IPS-18a (cell line): ENCODE results near the gene PCGF1.

Experiments
- H3K27ac ChIP-seq: one replicate; pipeline ENCODE4 v1.5.1; 2013; ENCODE audit warnings: low read length
- H3K27me3 ChIP-seq: one replicate; pipeline ENCODE4 v1.6.1; 2013; ENCODE audit warnings: mild to moderate bottlenecking, low read length; ENCODE audit not compliant: control insufficient read depth, insufficient read depth
- H3K36me3 ChIP-seq: one replicate; pipeline ENCODE4 v1.6.1; 2013; ENCODE audit warnings: low read depth, low read length; ENCODE audit not compliant: control insufficient read depth
- H3K4me1 ChIP-seq: one replicate; pipeline ENCODE4 v1.6.1; 2013; ENCODE audit warnings: low read depth, low read length; ENCODE audit not compliant: control insufficient read depth
- H3K4me3 ChIP-seq: one replicate; pipeline ENCODE4 v1.5.1; 2013; ENCODE audit warnings: low read length
- H3K9ac ChIP-seq: one replicate; pipeline ENCODE4 v1.6.1; 2013; ENCODE audit warnings: mild to moderate bottlenecking, low read length, moderate library complexity
- H3K9me3 ChIP-seq: one replicate; pipeline ENCODE4 v1.6.1; 2013; ENCODE audit warnings: low read depth, low read length; ENCODE audit not compliant: control insufficient read depth

PCGF1 gene

DNA sequence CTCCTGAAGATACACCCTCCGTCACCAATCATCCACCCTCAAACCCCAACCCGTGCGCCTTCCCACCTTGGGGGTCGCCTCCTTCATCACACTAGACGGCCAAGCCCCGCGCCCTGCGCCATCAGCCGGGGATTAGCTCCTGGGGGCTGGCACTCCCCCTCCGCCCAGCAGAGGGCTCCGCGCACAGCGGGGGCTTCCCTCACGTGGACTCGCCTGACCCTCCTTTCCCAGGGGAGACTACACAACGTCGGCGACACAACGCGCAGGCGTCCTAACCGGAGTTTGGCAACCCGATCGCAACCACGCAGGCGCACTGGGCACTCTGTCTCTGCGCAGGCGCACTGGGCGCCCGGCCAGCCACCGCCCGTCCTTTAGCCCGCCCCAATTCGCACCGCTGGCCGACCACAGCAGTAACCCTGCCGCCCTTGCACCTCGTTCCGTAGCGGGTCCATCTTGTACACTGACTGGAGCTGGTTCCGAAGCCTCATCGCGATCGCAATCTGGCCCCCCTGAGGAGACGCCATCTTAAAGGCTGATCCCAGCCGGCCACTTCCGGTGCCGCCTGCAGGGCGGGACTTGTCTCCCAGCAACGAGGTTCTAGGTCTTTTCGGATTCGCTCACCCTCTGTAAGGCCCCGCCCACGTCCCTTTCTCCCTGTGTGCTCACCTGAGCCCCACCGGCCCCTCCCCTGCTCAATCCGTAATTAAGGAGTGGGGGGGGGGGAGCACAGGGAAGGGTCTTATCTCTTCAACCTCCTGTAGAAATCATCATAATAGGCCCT, at the start of gene PCGF1:
PCGF1 (minus strand) TSS at position 551 of the 781 bp plus-strand sequence; CDS start at position 524, 27 bp downstream.
- H3K4me1 ChIP-seq, result peaks cover 17% of the 10 kb centered on the region
- peaks cover 10% of the 10 kb centered on the region for H3K36me3 ChIP-seq
- H3K9ac ChIP-seq, result peak within 1 kb of the TSS; percentile 88
- no peaks in the 10 kb centered on the region for H3K9me3 ChIP-seq
- H3K27me3 ChIP-seq, result peaks cover 90% of the 10 kb centered on the region
- H3K27ac ChIP-seq, result peak within 1 kb of the TSS; percentile 96
- peak within 1 kb of the TSS; percentile 99 for H3K4me3 ChIP-seq

DNA sequence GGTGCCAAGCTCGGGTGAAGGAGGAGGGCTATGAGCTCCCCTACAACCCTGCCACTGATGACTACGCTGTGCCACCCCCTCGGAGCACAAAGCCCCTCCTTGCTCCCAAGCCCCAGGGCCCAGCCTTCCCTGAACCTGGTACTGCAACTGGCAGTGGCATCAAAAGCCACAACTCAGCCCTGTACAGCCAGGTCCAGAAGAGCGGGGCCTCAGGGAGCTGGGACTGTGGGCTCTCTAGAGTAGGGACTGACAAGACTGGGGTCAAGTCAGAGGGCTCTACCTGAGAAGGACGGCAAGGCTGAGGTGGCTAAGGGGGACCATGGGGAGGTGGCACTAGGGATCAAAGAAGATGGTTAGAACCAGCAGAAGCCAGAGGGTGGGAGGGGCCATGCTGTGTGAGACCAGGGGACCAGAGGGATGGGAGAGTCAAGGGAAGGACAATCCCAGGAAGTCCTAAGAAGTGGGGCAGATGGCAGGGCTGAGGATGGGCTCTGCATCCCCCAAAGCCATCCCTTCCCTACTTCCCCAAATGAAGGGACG, 49.4 kb upstream of the PCGF1 start:
- Histone ChIP-seq H3K9ac (no peak overlapping the region), H3K36me3 (no peaks in the 10 kb centered on the region), H3K4me3 (no peak overlapping the region), H3K27me3 (peaks cover 40% of the 10 kb centered on the region), H3K9me3 (no peaks in the 10 kb centered on the region), H3K4me1 (peaks cover 22% of the 10 kb centered on the region), H3K27ac (no peak overlapping the region)

DNA sequence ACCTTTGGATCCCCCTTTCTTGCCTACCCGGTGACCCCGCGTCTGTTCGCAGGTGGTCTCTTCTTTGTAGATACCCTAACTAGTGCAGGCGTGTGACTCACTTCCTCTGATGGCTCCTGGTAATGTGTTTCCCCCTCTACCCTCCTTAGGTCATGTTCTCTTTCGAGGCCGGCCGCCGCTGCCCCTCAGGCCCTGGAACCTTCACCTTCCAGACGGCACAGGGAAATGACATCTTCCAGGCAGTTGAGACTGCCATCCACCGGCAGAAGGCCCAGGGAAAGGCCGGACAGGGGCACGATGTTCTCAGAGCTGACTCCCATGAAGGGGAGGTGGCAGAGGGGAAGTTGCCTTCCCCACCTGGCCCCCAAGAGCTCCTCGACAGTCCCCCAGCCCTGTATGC, 48.7 kb upstream of the PCGF1 start:
- Histone ChIP-seq H3K27me3 (peaks cover 33% of the 10 kb centered on the region), H3K27ac (no peak overlapping the region), H3K4me3 (no peak overlapping the region), H3K4me1 (peaks cover 22% of the 10 kb centered on the region), H3K36me3 (no peaks in the 10 kb centered on the region), H3K9me3 (no peaks in the 10 kb centered on the region), H3K9ac (no peak overlapping the region)

DNA sequence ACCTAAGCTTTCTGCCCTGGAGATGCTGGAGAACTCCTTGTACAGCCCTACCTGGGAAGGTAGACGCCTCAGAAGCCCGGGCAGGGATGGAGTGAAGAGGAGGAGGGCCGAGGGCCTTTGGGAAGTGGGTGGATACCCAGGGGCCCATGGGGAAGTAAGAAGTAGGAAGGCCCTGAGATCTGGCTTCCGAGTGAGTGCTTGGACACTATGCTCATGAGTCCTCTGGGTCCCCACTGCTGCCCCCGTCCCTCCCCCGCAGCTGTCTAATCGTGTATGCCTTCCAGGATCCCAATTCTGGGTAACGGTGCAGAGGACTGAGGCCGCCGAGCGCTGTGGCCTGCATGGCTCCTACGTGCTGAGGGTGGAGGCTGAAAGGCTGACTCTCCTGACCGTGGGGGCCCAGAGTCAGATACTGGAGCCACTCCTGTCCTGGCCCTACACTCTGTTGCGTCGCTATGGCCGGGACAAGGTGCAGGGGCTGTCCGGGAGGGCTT, 48.2 kb upstream of the PCGF1 start:
- no peak overlapping the region for H3K9ac ChIP-seq
- peaks cover 32% of the 10 kb centered on the region for H3K27me3 ChIP-seq
- H3K27ac ChIP-seq, result no peak overlapping the region
- H3K4me3 ChIP-seq, result peak overlapping the region; percentile 87
- no peaks in the 10 kb centered on the region for H3K9me3 ChIP-seq
- H3K4me1 ChIP-seq, result peaks cover 22% of the 10 kb centered on the region
- no peaks in the 10 kb centered on the region for H3K36me3 ChIP-seq

DNA sequence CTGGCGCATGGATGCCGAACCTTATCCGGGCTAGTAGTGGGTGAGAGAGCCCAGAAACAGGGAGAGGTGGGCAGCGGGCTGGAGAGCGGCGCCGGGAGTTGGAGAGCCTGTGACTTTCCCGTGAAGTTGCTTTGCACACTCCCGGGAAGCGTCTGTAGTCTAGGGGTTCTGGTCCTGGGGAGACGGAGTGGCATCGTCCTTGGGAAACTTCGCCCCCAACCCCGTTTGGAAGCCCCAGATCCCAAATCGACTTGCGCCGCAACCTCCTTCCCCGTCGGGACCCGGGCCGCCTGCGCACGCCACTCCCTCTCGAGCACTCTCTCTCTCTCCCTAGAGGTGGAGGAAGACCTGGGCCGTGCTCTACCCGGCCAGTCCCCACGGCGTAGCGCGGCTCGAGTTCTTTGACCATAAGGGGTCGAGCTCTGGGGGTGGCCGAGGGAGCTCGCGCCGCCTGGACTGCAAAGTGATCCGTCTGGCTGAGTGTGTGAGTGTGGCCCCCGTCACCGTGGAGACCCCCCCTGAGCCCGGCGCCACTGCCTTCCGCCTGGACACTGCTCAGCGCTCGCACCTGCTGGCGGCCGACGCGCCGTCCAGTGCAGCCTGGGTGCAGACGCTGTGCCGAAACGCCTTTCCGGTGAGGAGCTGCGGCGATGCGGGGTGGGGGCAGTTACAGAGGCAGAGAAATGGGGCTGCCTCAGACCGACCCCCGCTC, 47.5 kb upstream of the PCGF1 start:
- no peak overlapping the region for H3K27ac ChIP-seq
- H3K36me3 ChIP-seq, result no peaks in the 10 kb centered on the region
- H3K9ac ChIP-seq, result peak overlapping the region; percentile 65
- peak overlapping the region; percentile 87 for H3K4me3 ChIP-seq
- peaks cover 15% of the 10 kb centered on the region for H3K4me1 ChIP-seq
- H3K27me3 ChIP-seq, result peaks cover 34% of the 10 kb centered on the region
- no peaks in the 10 kb centered on the region for H3K9me3 ChIP-seq

DNA sequence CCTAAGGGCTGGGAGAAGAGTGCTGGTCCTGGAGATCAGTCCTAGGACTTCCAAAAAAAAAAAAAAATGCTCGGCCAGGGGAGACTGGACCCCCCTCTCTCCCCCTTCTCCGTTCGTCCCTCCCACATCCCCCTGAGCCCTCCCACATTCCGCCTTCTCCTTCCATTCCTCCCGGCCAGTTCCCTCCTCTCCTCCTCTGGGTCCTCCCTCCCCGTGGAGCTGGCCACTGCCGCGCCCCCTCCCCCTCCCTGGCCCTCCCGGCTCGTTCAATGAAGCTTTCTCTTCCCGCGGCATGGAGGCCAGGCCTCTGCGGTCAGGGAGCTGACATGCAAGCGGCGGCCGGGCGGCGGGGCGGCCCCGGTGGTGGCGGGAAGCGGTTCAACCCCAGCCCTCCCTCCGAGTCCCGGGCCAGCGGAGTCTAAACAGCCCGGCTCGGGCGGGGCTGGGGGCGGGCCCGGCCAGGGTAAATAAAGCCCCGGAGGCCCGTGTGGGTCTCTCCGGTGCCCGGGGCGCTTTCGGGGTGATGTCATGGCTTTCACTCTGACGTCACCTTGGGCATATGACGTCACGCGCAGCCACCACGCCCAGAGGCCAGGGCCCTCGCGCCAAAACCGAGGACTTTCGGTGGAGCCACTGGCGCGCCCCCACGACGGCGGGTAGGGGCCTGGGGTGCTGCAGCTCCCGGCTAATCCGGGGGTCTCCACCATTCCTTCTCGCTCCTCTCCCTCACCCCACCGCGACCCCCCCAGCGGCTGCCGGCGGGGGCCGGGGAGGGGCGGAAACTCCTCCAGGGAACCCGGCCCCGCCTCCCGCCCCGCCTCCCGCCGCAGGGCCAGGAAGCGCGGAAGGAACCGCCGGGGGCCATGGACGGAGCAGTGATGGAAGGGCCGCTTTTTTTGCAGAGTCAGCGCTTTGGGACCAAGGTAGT, 46.7 kb upstream of the PCGF1 start, which contains the start of the genes DOK1 and LOXL3:
DOK1 (plus strand) TSS at position 829 of the 928 bp plus-strand sequence; CDS start at position 864, 35 bp downstream.
LOXL3 (minus strand) TSS at position 51 of the 928 bp plus-strand sequence. CDS start 1,308 bp downstream, outside the sequence.
- no peak within 1 kb of the TSS for H3K27ac ChIP-seq
- H3K27me3 ChIP-seq, result peaks cover 42% of the 10 kb centered on the region
- no peaks in the 10 kb centered on the region for H3K9me3 ChIP-seq
- H3K9ac ChIP-seq, result peak within 1 kb of the TSS; percentile 65
- peak within 1 kb of the TSS; percentile 87 for H3K4me3 ChIP-seq
- peaks cover 10% of the 10 kb centered on the region for H3K4me1 ChIP-seq
- no peaks in the 10 kb centered on the region for H3K36me3 ChIP-seq

DNA sequence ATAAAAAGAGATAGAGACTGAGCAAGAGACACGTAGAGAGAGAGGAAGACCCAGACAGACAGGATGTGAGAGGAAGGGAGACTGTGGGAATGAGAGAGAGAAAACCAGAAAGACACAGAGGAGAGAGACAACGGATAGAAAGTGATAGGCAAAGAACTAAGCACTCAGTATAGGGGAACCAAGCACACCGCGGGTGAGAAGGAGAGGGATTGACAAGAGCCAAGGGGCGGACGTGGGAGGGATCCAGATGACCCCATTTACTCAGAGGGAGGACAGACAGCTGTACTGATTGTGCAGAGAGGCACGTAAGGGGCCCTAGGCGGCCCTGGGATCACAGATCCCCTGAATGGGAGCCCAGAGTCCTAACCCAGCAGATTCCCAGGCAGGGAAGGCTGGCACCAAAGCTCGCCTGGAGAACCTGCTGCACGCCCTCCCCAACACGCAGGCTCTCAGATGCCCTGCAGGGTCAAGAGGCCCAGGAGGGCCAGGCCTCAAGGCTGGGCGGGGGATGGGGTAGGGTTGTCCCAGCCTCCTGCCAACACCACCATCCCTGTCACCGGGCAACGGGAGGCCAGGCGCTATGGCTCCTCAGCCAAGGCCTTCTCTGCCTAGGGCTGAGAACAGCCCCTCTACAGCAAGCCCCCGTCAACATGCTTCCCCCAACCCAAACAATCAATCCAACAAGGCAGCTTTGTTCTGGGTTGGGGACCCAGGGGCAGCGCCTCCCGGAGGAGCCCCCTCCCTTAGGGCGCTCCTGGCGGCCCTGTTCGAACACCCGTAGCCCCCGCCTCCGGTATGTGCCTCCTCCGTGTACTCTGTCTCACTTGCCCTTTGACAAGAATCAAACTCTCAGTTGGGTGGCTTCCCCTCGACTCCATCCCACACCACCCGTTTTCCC, 45.7 kb upstream of the PCGF1 start:
- Histone ChIP-seq H3K4me3 (peak overlapping the region; percentile 87), H3K9ac (peak overlapping the region; percentile 38), H3K4me1 (peaks cover 10% of the 10 kb centered on the region), H3K9me3 (no peaks in the 10 kb centered on the region), H3K27me3 (peaks cover 49% of the 10 kb centered on the region), H3K36me3 (no peaks in the 10 kb centered on the region), H3K27ac (no peak overlapping the region)

DNA sequence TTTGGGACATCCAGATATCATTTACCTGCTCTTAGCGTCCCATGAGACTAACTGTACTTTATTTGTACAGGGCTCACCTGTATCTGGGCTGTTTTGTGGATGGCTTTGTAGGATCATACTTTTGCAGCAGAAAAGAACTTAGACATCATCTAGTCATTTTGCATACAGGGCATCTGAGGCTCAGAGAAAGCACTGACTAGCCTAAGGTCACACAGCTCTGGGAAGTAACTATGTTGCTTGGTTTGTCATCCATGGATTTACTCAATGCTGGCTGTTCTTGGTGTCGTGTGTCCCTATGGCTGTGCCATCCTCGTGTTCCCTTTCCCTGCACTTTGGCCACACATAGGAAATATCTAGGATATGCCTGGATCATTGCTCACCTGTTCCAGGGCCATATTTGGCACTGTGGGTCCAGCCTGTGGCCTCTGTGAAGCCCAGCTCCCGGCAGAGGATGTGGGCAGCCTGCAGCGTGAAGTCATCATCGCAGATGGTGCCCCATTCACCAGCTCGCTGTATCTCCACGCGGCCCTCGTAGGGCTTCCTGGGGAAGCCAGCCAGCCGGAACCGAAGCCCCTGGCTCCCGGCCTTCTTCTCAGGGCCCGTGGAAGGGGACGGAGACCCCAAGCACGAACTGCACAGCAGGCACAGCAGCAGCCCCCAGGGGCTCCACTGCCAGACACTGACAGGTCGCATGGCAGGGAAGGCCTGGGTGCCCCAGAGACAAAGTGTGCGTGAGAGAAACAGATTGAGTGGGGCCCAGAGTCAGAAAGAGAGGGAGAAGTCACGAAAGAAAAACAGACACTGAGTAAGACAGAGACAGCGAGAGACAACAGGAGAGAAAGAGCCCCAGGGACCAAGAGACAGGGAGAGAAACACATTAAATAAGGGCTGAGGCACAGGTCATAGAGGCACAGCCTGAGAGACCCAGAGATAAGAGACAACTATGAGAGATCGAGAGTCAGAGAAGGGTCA, 44.7 kb upstream of the PCGF1 start:
- Histone ChIP-seq H3K9me3 (no peaks in the 10 kb centered on the region), H3K4me1 (peaks cover 15% of the 10 kb centered on the region), H3K36me3 (no peaks in the 10 kb centered on the region), H3K27me3 (peaks cover 58% of the 10 kb centered on the region), H3K9ac (no peak overlapping the region), H3K27ac (no peak overlapping the region), H3K4me3 (peak overlapping the region; percentile 87)

DNA sequence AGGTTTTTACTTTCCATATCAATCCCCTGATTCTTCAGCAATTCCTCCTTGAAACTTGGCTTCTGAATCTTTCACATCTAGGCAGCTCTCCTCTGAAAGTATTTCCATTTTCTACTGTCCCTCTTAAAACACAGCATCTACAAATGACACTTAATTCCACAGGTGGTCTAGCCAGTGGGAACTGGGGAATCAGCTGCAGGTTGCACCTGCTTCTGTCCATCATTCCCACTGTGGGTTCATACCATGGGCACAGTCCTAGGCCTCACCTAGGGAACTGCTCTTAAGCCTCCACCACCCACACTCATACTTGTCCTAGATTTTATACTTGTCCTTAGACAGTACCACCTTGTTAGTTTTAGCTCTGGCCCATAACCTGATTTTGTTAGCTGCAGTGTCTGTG, 44.0 kb upstream of the PCGF1 start:
- no peaks in the 10 kb centered on the region for H3K9me3 ChIP-seq
- peaks cover 62% of the 10 kb centered on the region for H3K27me3 ChIP-seq
- no peak overlapping the region for H3K27ac ChIP-seq
- H3K4me1 ChIP-seq, result peaks cover 15% of the 10 kb centered on the region
- no peaks in the 10 kb centered on the region for H3K36me3 ChIP-seq
- no peak overlapping the region for H3K9ac ChIP-seq
- H3K4me3 ChIP-seq, result no peak overlapping the region
